Naive thymus-derived CD8-positive, alpha-beta T cell (primary cell): ENCODE data around the gene ACKR2. TPM values are rescaled to one million over a fixed set of nuclear protein-coding genes. Genes with fewer than 3 reads are reported as not detected.
A peak's percentile ranks its signal among the peaks of the same experiment; 100 is the strongest.
"Not testable (repeated sequence)": the region's sequence is repeated elsewhere in the genome, so short reads cannot be mapped to it uniquely, and the experiment has no call there.

ENCODE experiments used
- ATAC-seq, 2 donors: fragments of 150-1000 bp; cut with Tn5 transposase in 1 of 2; sonication (Bioruptor Pico), chemical (Tn5 transposase) in 1 of 2; 1 replicate in 1 of 2; 2 replicates in 1 of 2; pipeline ENCODE4 v1.10.0; 2021; ENCODE audit warnings: mild to moderate bottlenecking in 2 of 2, moderate library complexity in 2 of 2
- POLR2A ChIA-PET: fragments of 350-600 bp; sonication (Branson Sonifier 250); formaldehyde crosslinking; loops from one replicate; lab custom pipeline; 2021; ENCODE audit warnings: antibody characterized with exemption; lab: Charles Lee
- DNase-seq, 10 donors: peaks; one replicate each; pipeline versions ENCODE4 v3.0.0 to v3.0.0-alpha.2; 2020 to 2022
- H3K27ac Mint-ChIP-seq, 10 donors: one replicate each; pipeline ENCODE4 v1.8.0; 2020 to 2022; ENCODE audit warnings: mild to moderate bottlenecking in 10 of 10, mixed read lengths in 10 of 10, moderate library complexity in 4 of 10, inconsistent platforms in 1 of 10
- H3K27me3 Mint-ChIP-seq, 5 donors: one replicate each; pipeline ENCODE4 v1.8.0; 2021 to 2022; ENCODE audit warnings: mixed read lengths in 5 of 5
- H3K36me3 Mint-ChIP-seq, 3 donors: one replicate each; pipeline ENCODE4 v1.8.0; 2020 to 2022; ENCODE audit warnings: mixed read lengths in 3 of 3, mild to moderate bottlenecking in 2 of 3, inconsistent platforms in 1 of 3
- H3K4me1 Mint-ChIP-seq, 4 donors: one replicate each; pipeline ENCODE4 v1.8.0; 2021 to 2022; ENCODE audit warnings: mixed read lengths in 4 of 4
- H3K4me3 Mint-ChIP-seq, 10 donors: one replicate each; pipeline ENCODE4 v1.8.0; 2020 to 2022; ENCODE audit warnings: mild to moderate bottlenecking in 10 of 10, mixed read lengths in 10 of 10, moderate library complexity in 6 of 10, inconsistent platforms in 1 of 10
- H3K9me3 Mint-ChIP-seq, 9 donors: one replicate each; pipeline ENCODE4 v1.8.0; 2020 to 2022; ENCODE audit warnings: mixed read lengths in 9 of 9, mild to moderate bottlenecking in 3 of 9, inconsistent platforms in 1 of 9, moderate library complexity in 1 of 9
- polyA plus RNA-seq, 3 donors: library from polyadenylated mRNA; unstranded; fragments of 300-500 nt; fragmentation: Illumina TruSeq; gene quantifications; one replicate each; pipeline ENCODE4 v1.2.3, GENCODE V29; 2021
- total RNA-seq, 8 experiments: library from RNA in 2 of 8; stranded (reverse) in 2 of 8; gene quantifications; one replicate each; pipeline ENCODE4 v1.2.3 and lab custom pipeline; 2021 to 2026

ACKR2 gene
- total and polyA plus RNA-seq, 5 experiments from 2014 or later = 0.22 to 0.85 (median 0.45) TPM; not detected in 1

GRCh38 chr3:42803414-42804105, 5.7 kb upstream of the ACKR2 start:
- peaks cover 19 to 58% (median 51%) of the 10 kb centered on the region in 4 donors for H3K4me1 Mint-ChIP-seq
- POLR2A ChIA-PET = no interaction called here

GRCh38 chr3:42804106-42804830, 5.0 kb upstream of the ACKR2 start, which contains the start of gene HIGD1A:
TSS of gene HIGD1A (minus strand) at chr3:42804490. CDS start at chr3:42794253, 10,237 bp downstream.
- Mint-ChIP-seq H3K27ac (peak within 1 kb of the TSS; percentile 88 to 98 (median 96)), H3K36me3 (peaks cover 0 to 4% (median 0%) of the 10 kb centered on the region in 3 donors), H3K4me3 (peak within 1 kb of the TSS; percentile 90 to 98 (median 97)), H3K9me3 (no peaks in the 10 kb centered on the region), H3K27me3 (peaks cover 0 to 10% (median 4%) of the 10 kb centered on the region in 5 donors), H3K4me1 (peaks cover 19 to 58% (median 50%) of the 10 kb centered on the region in 4 donors)
- DNase-seq = peak; percentile 86 to 95 (median 90)
- POLR2A ChIA-PET = interaction anchor here (0.6 to 1.5 kb wide), 3 partner anchors 32 to 232 kb away, joined by 3 to 5 read pairs (median 3); no protein-coding TSS in a partner anchor
- ATAC-seq = peak; percentile 98

More at GRCh38 chr3:42803414-42804105, 5.7 kb upstream of the ACKR2 start:
- Mint-ChIP-seq H3K9me3 (no peaks in the 10 kb centered on the region), H3K27me3 (peaks cover 0 to 8% (median 3%) of the 10 kb centered on the region in 5 donors), H3K36me3 (peaks cover 0 to 5% (median 0%) of the 10 kb centered on the region in 3 donors), H3K4me3 (peak overlapping the region; percentile 90 to 98 (median 97)), H3K27ac (peak overlapping the region; percentile 88 to 98 (median 96))
- DNase-seq = peak in 7 of 10 donors; percentile 1 to 65 (median 19)
- peak; percentile 12 to 23 for ATAC-seq

- Mint-ChIP-seq H3K4me1 (peaks cover 17 to 55% (median 46%) of the 10 kb centered on the region in 4 donors), H3K4me3 (peak overlapping the region; percentile 90 to 98 (median 97)), H3K27ac (peak overlapping the region; percentile 25 to 98 (median 96)), H3K27me3 (peaks cover 0 to 10% (median 4%) of the 10 kb centered on the region in 5 donors), H3K36me3 (no peaks in the 10 kb centered on the region), H3K9me3 (no peaks in the 10 kb centered on the region)
- peak in 1 of 2 donors; percentile 2 for ATAC-seq
- POLR2A ChIA-PET = interaction anchor here (1.5 kb wide), 1 partner anchor 77 kb away, joined by 3 read pairs; no protein-coding TSS in a partner anchor
- DNase-seq = no peak
Measured at GRCh38 chr3:42804831-42805132, 4.5 kb upstream of the ACKR2 start.

- ATAC-seq = no peak
- peak overlapping the region; percentile 22 to 98 (median 96) for H3K27ac Mint-ChIP-seq
- H3K4me1 Mint-ChIP-seq = peaks cover 16 to 50% (median 42%) of the 10 kb centered on the region in 4 donors
- POLR2A ChIA-PET = interaction anchor here (1.5 kb wide), 1 partner anchor 76 kb away, joined by 3 read pairs; no protein-coding TSS in a partner anchor
- H3K9me3 Mint-ChIP-seq = no peaks in the 10 kb centered on the region
- peak overlapping the region; percentile 90 to 98 (median 97) for H3K4me3 Mint-ChIP-seq
- H3K36me3 Mint-ChIP-seq = no peaks in the 10 kb centered on the region
- DNase-seq = peak in 2 of 10 donors; percentile 6 to 8
- H3K27me3 Mint-ChIP-seq = peaks cover 0 to 10% (median 4%) of the 10 kb centered on the region in 5 donors
Measured at GRCh38 chr3:42805141-42805821, 4.0 kb upstream of the ACKR2 start.

- Mint-ChIP-seq H3K27me3 (peaks cover 0 to 10% (median 5%) of the 10 kb centered on the region in 5 donors), H3K4me3 (no peak overlapping the region), H3K36me3 (no peaks in the 10 kb centered on the region), H3K4me1 (peaks cover 8 to 27% (median 21%) of the 10 kb centered on the region in 4 donors), H3K27ac (no peak overlapping the region), H3K9me3 (no peaks in the 10 kb centered on the region)
- DNase-seq (no peak), ATAC-seq (no peak)
- POLR2A ChIA-PET = no interaction called here
Measured at GRCh38 chr3:42807929-42808328, 1.3 kb upstream of the ACKR2 start.

GRCh38 chr3:42810706-42811105, 1.5 kb downstream of the ACKR2 start:
- H3K4me3 Mint-ChIP-seq, H3K9me3 Mint-ChIP-seq, H3K36me3 Mint-ChIP-seq, POLR2A ChIA-PET, H3K27me3 Mint-ChIP-seq, DNase-seq, H3K4me1 Mint-ChIP-seq, ATAC-seq: not testable (repeated sequence)
- H3K27ac Mint-ChIP-seq = peak overlapping the region in 1 of 10 donors; percentile 47

- ATAC-seq, H3K4me1 Mint-ChIP-seq, H3K27me3 Mint-ChIP-seq, H3K9me3 Mint-ChIP-seq, H3K36me3 Mint-ChIP-seq, POLR2A ChIA-PET, H3K27ac Mint-ChIP-seq, H3K4me3 Mint-ChIP-seq, DNase-seq: not testable (repeated sequence)
Measured at GRCh38 chr3:42811118-42811883, 2.1 kb downstream of the ACKR2 start.

- Mint-ChIP-seq H3K36me3 (no peaks in the 10 kb centered on the region), H3K4me1 (peaks cover 0 to 3% (median 0%) of the 10 kb centered on the region in 4 donors), H3K4me3 (no peak overlapping the region), H3K9me3 (no peaks in the 10 kb centered on the region), H3K27me3 (peaks cover 0 to 4% (median 1%) of the 10 kb centered on the region in 5 donors), H3K27ac (no peak overlapping the region)
- ATAC-seq = no peak
- POLR2A ChIA-PET = no interaction called here
- no peak for DNase-seq
Measured at GRCh38 chr3:42814246-42814645, 5.0 kb downstream of the ACKR2 start.

GRCh38 chr3:42814914-42815507, 5.8 kb downstream of the ACKR2 start:
- Mint-ChIP-seq H3K27ac (no peak overlapping the region), H3K4me1 (peaks cover 0 to 3% (median 0%) of the 10 kb centered on the region in 4 donors), H3K9me3 (no peaks in the 10 kb centered on the region), H3K4me3 (no peak overlapping the region), H3K27me3 (peaks cover 0 to 4% (median 1%) of the 10 kb centered on the region in 5 donors), H3K36me3 (no peaks in the 10 kb centered on the region)
- ATAC-seq (no peak), DNase-seq (no peak)
- POLR2A ChIA-PET = no interaction called here

GRCh38 chr3:42815826-42816225, 6.6 kb downstream of the ACKR2 start:
- no peaks in the 10 kb centered on the region for H3K36me3 Mint-ChIP-seq
- H3K9me3 Mint-ChIP-seq = no peaks in the 10 kb centered on the region
- no peak overlapping the region for H3K27ac Mint-ChIP-seq
- DNase-seq (no peak), ATAC-seq (no peak)
- peaks cover 0 to 3% (median 0%) of the 10 kb centered on the region in 4 donors for H3K4me1 Mint-ChIP-seq
- H3K4me3 Mint-ChIP-seq = no peak overlapping the region
- H3K27me3 Mint-ChIP-seq = peaks cover 0 to 4% (median 1%) of the 10 kb centered on the region in 5 donors
- POLR2A ChIA-PET = no interaction called here

- no peak for DNase-seq
- no peaks in the 10 kb centered on the region for H3K9me3 Mint-ChIP-seq
- peaks cover 0 to 3% (median 0%) of the 10 kb centered on the region in 5 donors for H3K27me3 Mint-ChIP-seq
- H3K27ac Mint-ChIP-seq = no peak overlapping the region
- H3K4me1 Mint-ChIP-seq = peaks cover 0 to 2% (median 0%) of the 10 kb centered on the region in 4 donors
- ATAC-seq = no peak
- H3K36me3 Mint-ChIP-seq = peaks cover 0 to 1% (median 0%) of the 10 kb centered on the region in 3 donors
- POLR2A ChIA-PET = no interaction called here
- H3K4me3 Mint-ChIP-seq = no peak overlapping the region
Measured at GRCh38 chr3:42819351-42819965, 10.2 kb downstream of the ACKR2 start.
